Measurements from ENCODE around the gene WIZ. TPM values are rescaled to one million over a fixed set of nuclear protein-coding genes. Genes with fewer than 3 reads are reported as not detected.
A peak's percentile ranks its signal among the peaks of the same experiment; 100 is the strongest.

The WIZ gene
- total and polyA plus RNA-seq, 2 of the 8 experiments (the other 6 are each of a cell fraction or from before 2014, with no cell fraction given): 12.5 to 33.2 TPM

DNA sequence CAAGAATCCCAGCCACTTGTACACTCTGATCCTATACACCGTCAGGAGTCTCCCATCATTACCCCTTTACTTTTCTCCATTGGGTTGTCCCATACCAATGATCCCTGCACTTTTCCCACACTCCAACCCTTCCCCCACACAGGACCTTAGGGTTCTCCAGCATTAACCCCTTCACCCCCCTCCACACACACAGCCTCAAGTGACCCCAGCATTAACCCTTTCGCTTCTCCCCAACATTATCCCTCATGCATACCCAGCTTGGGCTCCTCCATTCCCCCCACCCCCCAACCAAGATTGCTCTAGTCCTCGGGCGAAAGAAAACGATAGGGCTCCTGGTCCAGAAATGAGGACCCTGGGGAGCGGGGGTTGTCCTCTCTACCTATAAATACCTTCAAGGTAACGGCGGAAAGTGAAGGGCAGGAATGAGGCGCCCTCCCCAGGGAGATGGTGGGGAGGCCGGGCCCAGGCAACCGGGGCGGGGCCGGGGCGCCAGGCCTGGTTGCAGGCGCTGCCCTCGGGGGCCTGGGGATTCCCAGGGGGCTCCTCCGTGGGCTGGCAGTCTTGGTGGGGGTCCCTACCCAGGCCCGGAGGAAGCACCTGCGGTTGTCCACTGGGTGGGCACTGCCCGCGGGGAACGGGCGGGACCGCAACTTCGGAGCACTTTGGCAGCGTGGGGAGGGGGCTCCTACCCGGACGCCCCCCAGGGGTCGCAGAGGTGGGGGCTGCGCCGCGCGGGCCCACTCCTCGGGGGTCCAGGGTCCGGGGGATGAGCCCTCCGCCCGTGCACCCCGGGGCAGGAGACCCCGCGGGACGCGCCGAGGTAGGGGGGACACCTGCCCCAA lies 757 bp downstream of the WIZ start (continued):
- TF ChIP-seq RXRA (IDR thresholded peaks at IDR 0.05; ENCODE audit: insufficient read depth, low read depth, low read length): 0 out of 2 replicates have a peak, but pooled peaks have one; percentile 83
- TF ChIP-seq, protein P1, sequence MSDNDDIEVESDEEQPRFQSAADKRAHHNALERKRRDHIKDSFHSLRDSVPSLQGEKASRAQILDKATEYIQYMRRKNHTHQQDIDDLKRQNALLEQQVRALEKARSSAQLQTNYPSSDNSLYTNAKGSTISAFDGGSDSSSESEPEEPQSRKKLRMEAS (IDR thresholded peaks at IDR 0.05): no peak

Measured in H1 (cell line).